GM12878 (cell line): ENCODE measurements around the gene METTL15. TPM values are rescaled to one million over a fixed set of nuclear protein-coding genes. Genes with fewer than 3 reads are reported as not detected.

Source experiments
- ATAC-seq: fragments of 200-7000 bp; cut with Tn5 transposase; 3 replicates; pipeline ENCODE4 v1.9.1; 2020; ENCODE audit warnings: mild to moderate bottlenecking, moderate library complexity
- BruUV-seq: library from RNA; stranded (reverse); fragments of 400-500 nt; replicated peaks from 2 replicates; lab custom pipeline; 2021; lab: Mats Ljungman, UMichigan
- CTCF ChIA-PET: fragments of 300-600 bp; sonication (Branson Sonifier 250); formaldehyde crosslinking; extraction: SDS; loops from one replicate; lab custom pipeline; 2021; ENCODE audit warnings: inconsistent platforms; lab: Yijun Ruan, JAX
- POLR2A ChIA-PET: fragments of 350-600 bp; formaldehyde crosslinking; extraction: SDS; loops from one replicate; lab custom pipeline; 2021; ENCODE audit warnings: inconsistent platforms; lab: Charles Lee
- RAD21 ChIA-PET: fragments of 300-600 bp; sonication (Branson Sonifier 250); formaldehyde crosslinking; loops from one replicate; lab custom pipeline; 2023; ENCODE audit warnings: antibody characterized with exemption; ENCODE audit not compliant: unreplicated experiment; lab: Charles Lee
- SMC1A ChIA-PET: fragments of 300-600 bp; sonication (Branson Sonifier 250); formaldehyde crosslinking; loops from one replicate; lab custom pipeline; 2023; ENCODE audit not compliant: unreplicated experiment, uncharacterized antibody; lab: Charles Lee
- DNase-seq: peaks from one replicate; pipeline ENCODE4 v3.0.0-alpha.2; 2011; ENCODE audit warnings: low read depth, low spot score
- FAIRE-seq: peaks from 3 replicates; lab custom pipeline; 2011; peaks lifted over from hg19 to GRCh38; lab: Jason Lieb, UNC
- H2AFZ ChIP-seq: 2 replicates; pipeline ENCODE4 v1.6.0; 2011; ENCODE audit warnings: low read depth, low read length, control low read depth; ENCODE audit not compliant: control insufficient read depth
- H3K27ac ChIP-seq: 2 replicates; pipeline ENCODE4 v1.5.1; 2011; ENCODE audit warnings: control low read depth; ENCODE audit not compliant: control insufficient read depth, insufficient read depth
- H3K27me3 ChIP-seq, 2 experiments: replicated peaks in 1 of 2; 2 replicates each; pipeline versions ENCODE4 v1.6.0 to v1.6.1; 2011; ENCODE audit warnings: low read length in 1 of 2; ENCODE audit not compliant: control insufficient read depth in 2 of 2, insufficient read depth in 2 of 2
- H3K36me3 ChIP-seq, 2 experiments: 2 replicates each; pipeline ENCODE4 v1.5.1; 2011; ENCODE audit warnings: low read length in 1 of 2; ENCODE audit not compliant: control insufficient read depth in 2 of 2, insufficient read depth in 2 of 2
- H3K4me1 ChIP-seq: 2 replicates; pipeline ENCODE4 v1.6.1; 2011; ENCODE audit warnings: mild to moderate bottlenecking, low read length, moderate library complexity, mixed read lengths; ENCODE audit not compliant: control insufficient read depth, insufficient read depth
- H3K4me2 ChIP-seq: 2 replicates; pipeline ENCODE4 v1.6.0; 2011; ENCODE audit warnings: control low read depth; ENCODE audit not compliant: control insufficient read depth, insufficient read depth
- H3K4me3 ChIP-seq: fragments of 200-600 bp; sonication (generic); 2 replicates; pipeline ENCODE4 v1.5.1; 2016
- H3K79me2 ChIP-seq: 2 replicates; pipeline ENCODE4 v1.6.0; 2011; ENCODE audit warnings: low read length; ENCODE audit not compliant: control insufficient read depth, insufficient read depth
- H3K9ac ChIP-seq: 2 replicates; pipeline ENCODE4 v1.8.0; 2011; ENCODE audit warnings: low read length, control low read depth, mixed read lengths; ENCODE audit not compliant: control insufficient read depth, insufficient read depth
- H3K9me3 ChIP-seq: replicated peaks from 3 replicates; pipeline ENCODE4 v1.5.1; 2011; ENCODE audit warnings: mild to moderate bottlenecking, low read length; ENCODE audit not compliant: control insufficient read depth, insufficient read depth
- H4K20me1 ChIP-seq: 2 replicates; pipeline ENCODE4 v1.6.0; 2011; ENCODE audit not compliant: control insufficient read depth, insufficient read depth
- E2F4 ChIP-seq: IDR thresholded peaks from 2 replicates; pipeline ENCODE4 v1.6.1; 2012; ENCODE audit warnings: low read depth, low read length, improper control_type of control experiment
- IRF4 ChIP-seq: IDR thresholded peaks from 2 replicates; pipeline ENCODE4 v1.6.1; 2011; ENCODE audit warnings: low read depth, low read length
- JUNB ChIP-seq: IDR thresholded peaks from 2 replicates; pipeline ENCODE4 v1.6.1; 2016; ENCODE audit warnings: antibody characterized with exemption, mild to moderate bottlenecking
- MXI1 ChIP-seq: fragments of 150-350 bp; IDR thresholded peaks from 2 replicates; pipeline ENCODE4 v1.6.1; 2011; ENCODE audit warnings: low read depth, mild to moderate bottlenecking, inconsistent platforms, low read length, improper control_type of control experiment
- NFYB ChIP-seq: IDR thresholded peaks from 2 replicates; pipeline ENCODE4 v1.6.1; 2011; ENCODE audit warnings: low read depth, mild to moderate bottlenecking, low read length, improper control_type of control experiment, moderate library complexity; ENCODE audit not compliant: insufficient read depth
- NR2C1 ChIP-seq: fragments of 450-650 bp; IDR thresholded peaks from 2 replicates; pipeline ENCODE4 v1.6.1; 2017; ENCODE audit warnings: antibody characterized with exemption, mild to moderate bottlenecking, moderate library complexity
- RBBP5 ChIP-seq: fragments of 200-600 bp; sonication (generic); conservative IDR thresholded peaks from 2 replicates; pipeline ENCODE4 v1.6.1; 2016
- RFX5 ChIP-seq: IDR thresholded peaks from 2 replicates; pipeline ENCODE4 v1.6.1; 2011; ENCODE audit warnings: low read depth, low read length, improper control_type of control experiment
- TCF7 ChIP-seq: IDR thresholded peaks from 2 replicates; pipeline ENCODE4 v1.6.1; 2014; ENCODE audit warnings: antibody characterized with exemption, borderline replicate concordance
- YBX1 ChIP-seq: fragments of 450-650 bp; IDR thresholded peaks from 2 replicates; pipeline ENCODE4 v1.6.1; 2016; ENCODE audit warnings: antibody characterized with exemption
- WGBS: methylation state at CpG from one replicate; pipeline ENCODE4 v1.1.6; 2016; ENCODE audit warnings: low lambda C conversion rate; ENCODE audit not compliant: insufficient replicate concordance, insufficient coverage; ENCODE audit errors: missing lambda C conversion rate; 5-methylcytosine and 5-hydroxymethylcytosine counted together
- in situ Hi-C: fragments of 300-500 bp; cut with MboI; formaldehyde crosslinking; loops from 9 replicates; pipeline ENCODE4 v1.14.3; 2018; ENCODE audit warnings: mixed read lengths
- intact Hi-C: fragments of 100-400 bp; cut with micrococcal nuclease; formaldehyde crosslinking; loops from one replicate; pipeline ENCODE4 v1.14.2; 2022; ENCODE audit not compliant: unreplicated experiment
- polyA plus RNA-seq, 11 experiments: library from polyadenylated mRNA; depleted of rRNA in 4 of 11; unstranded in 6 of 11; stranded (reverse) in 5 of 11; fragments of >200 nt; fragmentation: Nextera tagmentation in 4 of 11; fragmentation: Illumina TruSeq in 1 of 11; extraction: Ambion mirVana in 4 of 11; extraction: Trizol in 1 of 11; gene quantifications; 1 replicate in 1 of 11; 2 replicates in 10 of 11; pipeline versions ENCODE4 v1.2.1 to v1.2.3, GENCODE V29; 2011 to 2016; ENCODE audit warnings: inconsistent platforms in 2 of 11, missing spikeins in 2 of 11, low read depth in 1 of 11
- total RNA-seq, 4 experiments: library from RNA; depleted of rRNA in 3 of 4; stranded (reverse); fragments of >200 nt in 3 of 4; fragmentation: Illumina TruSeq in 1 of 4; extraction: Trizol in 1 of 4; gene quantifications; 2 replicates each; pipeline versions ENCODE4 v1.2.1 to v1.2.3, GENCODE V29; 2013 to 2021

METTL15 gene
- total and polyA plus RNA-seq, 10 of the 15 experiments (the other 5 are each of a cell fraction or from before 2014, with no cell fraction given) = 7.9 to 16.9 (median 14.4) TPM

GRCh38 chr11:28342716-28343115 is 234.5 kb downstream of the METTL15 start:
- H3K9ac ChIP-seq = no peak overlapping the region
- H3K4me1 ChIP-seq = no peaks in the 10 kb centered on the region
- BruUV-seq = no TSS peak
- TF ChIP-seq RFX5 (no peak), MXI1 (no peak), E2F4 (no peak), JUNB (no peak), TCF7 (no peak), IRF4 (no peak), YBX1 (no peak), RBBP5 (no peak), NFYB (no peak), NR2C1 (no peak)
- peak; percentile 31; the same call in 2 of the 3 replicates for ATAC-seq
- POLR2A ChIA-PET = no interaction called here
- no peaks in the 10 kb centered on the region for H3K9me3 ChIP-seq
- no peaks in the 10 kb centered on the region for H4K20me1 ChIP-seq
- H2AFZ ChIP-seq = no peak overlapping the region
- no peak overlapping the region for H3K4me2 ChIP-seq
- SMC1A ChIA-PET = no interaction called here
- H3K27me3 ChIP-seq = no peaks in the 10 kb centered on the region
- H3K36me3 ChIP-seq = no peaks in the 10 kb centered on the region
- RAD21 ChIA-PET = no interaction called here
- 47% methylated on average over 1 of the region's 1 CpG for WGBS
- intact Hi-C loops = no loop called here
- DNase-seq = no peak
- H3K79me2 ChIP-seq = no peaks in the 10 kb centered on the region
- no peak overlapping the region for H3K4me3 ChIP-seq
- in situ Hi-C loops = no loop called here
- H3K27ac ChIP-seq = no peak overlapping the region
- CTCF ChIA-PET = no interaction called here
- FAIRE-seq = no peak
